Chondrocyte (in vitro differentiated cells): ENCODE measurements around the gene ALDH4A1. TPM values are rescaled to one million over a fixed set of nuclear protein-coding genes. Genes with fewer than 3 reads are reported as not detected.

Experiments used
- DNase-seq: peaks from one replicate; pipeline ENCODE4 v3.0.0; 2021; ENCODE audit warnings: mixed read lengths, low spot score
- H3K27ac Mint-ChIP-seq: one replicate; pipeline ENCODE4 v1.8.0; 2021; ENCODE audit warnings: mild to moderate bottlenecking, moderate library complexity, mixed read lengths; ENCODE audit not compliant: unreplicated experiment
- H3K27me3 Mint-ChIP-seq: 2 replicates; pipeline ENCODE4 v1.8.0; 2021; ENCODE audit warnings: low read depth, mixed read lengths
- H3K36me3 Mint-ChIP-seq: 2 replicates; pipeline ENCODE4 v1.8.0; 2021; ENCODE audit warnings: low read depth, mixed read lengths
- H3K4me1 Mint-ChIP-seq: 2 replicates; pipeline ENCODE4 v1.8.0; 2021; ENCODE audit warnings: low read depth, mild to moderate bottlenecking, mixed read lengths
- H3K4me3 Mint-ChIP-seq: one replicate; pipeline ENCODE4 v1.8.0; 2021; ENCODE audit warnings: mild to moderate bottlenecking, moderate library complexity, mixed read lengths; ENCODE audit not compliant: unreplicated experiment
- H3K9me3 Mint-ChIP-seq: 2 replicates; pipeline ENCODE4 v1.8.0; 2021; ENCODE audit warnings: low read depth, mixed read lengths
- total RNA-seq: library from RNA; stranded (reverse); gene quantifications from 3 replicates; pipeline ENCODE4 v1.2.1, GENCODE V29; 2021
- TF ChIP-seq, protein P1 (sequence below): fragments of 200-600 bp; sonication (generic); IDR thresholded peaks from 2 replicates; pipeline ENCODE4 v1.5.0; 2021; ENCODE audit warnings: antibody characterized with exemption, mild to moderate bottlenecking, moderate library complexity

The ALDH4A1 gene
- total RNA-seq, 1 donor from 2014 or later = 14.2 TPM

DNA sequence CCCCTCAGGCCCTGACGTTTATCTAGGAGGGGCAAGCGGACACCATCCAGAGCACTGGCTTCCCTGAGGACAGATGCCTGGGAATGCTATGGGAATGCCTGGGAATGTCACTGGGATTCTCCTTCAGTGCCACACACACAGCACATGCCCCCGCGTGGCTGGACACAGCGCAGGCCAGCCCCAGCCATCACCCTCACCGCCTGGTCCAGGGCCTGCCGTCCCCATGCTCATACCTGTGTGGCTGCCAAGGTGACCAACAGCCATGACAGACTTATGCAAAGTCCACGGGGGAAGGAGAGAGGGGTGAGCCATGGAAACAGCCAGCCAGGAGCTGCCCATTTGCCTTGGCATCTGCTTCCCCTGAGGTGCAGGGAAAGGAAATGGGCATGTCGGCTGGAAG, 37.2 kb downstream of the ALDH4A1 start:
- H3K27me3 Mint-ChIP-seq = peaks cover 33% of the 10 kb centered on the region
- no peaks in the 10 kb centered on the region for H3K4me1 Mint-ChIP-seq
- H3K4me3 Mint-ChIP-seq = no peak overlapping the region
- no peaks in the 10 kb centered on the region for H3K9me3 Mint-ChIP-seq
- no peak for DNase-seq
- no peaks in the 10 kb centered on the region for H3K36me3 Mint-ChIP-seq
- H3K27ac Mint-ChIP-seq = no peak overlapping the region
- TF ChIP-seq, protein P1, sequence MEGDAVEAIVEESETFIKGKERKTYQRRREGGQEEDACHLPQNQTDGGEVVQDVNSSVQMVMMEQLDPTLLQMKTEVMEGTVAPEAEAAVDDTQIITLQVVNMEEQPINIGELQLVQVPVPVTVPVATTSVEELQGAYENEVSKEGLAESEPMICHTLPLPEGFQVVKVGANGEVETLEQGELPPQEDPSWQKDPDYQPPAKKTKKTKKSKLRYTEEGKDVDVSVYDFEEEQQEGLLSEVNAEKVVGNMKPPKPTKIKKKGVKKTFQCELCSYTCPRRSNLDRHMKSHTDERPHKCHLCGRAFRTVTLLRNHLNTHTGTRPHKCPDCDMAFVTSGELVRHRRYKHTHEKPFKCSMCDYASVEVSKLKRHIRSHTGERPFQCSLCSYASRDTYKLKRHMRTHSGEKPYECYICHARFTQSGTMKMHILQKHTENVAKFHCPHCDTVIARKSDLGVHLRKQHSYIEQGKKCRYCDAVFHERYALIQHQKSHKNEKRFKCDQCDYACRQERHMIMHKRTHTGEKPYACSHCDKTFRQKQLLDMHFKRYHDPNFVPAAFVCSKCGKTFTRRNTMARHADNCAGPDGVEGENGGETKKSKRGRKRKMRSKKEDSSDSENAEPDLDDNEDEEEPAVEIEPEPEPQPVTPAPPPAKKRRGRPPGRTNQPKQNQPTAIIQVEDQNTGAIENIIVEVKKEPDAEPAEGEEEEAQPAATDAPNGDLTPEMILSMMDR = no peak

- H3K4me1 Mint-ChIP-seq = no peaks in the 10 kb centered on the region
- H3K36me3 Mint-ChIP-seq = no peaks in the 10 kb centered on the region
- TF ChIP-seq, protein P1 = no peak
Measured at GRCh38 chr1:18861590-18861989, 40.8 kb downstream of the ALDH4A1 start.

DNA sequence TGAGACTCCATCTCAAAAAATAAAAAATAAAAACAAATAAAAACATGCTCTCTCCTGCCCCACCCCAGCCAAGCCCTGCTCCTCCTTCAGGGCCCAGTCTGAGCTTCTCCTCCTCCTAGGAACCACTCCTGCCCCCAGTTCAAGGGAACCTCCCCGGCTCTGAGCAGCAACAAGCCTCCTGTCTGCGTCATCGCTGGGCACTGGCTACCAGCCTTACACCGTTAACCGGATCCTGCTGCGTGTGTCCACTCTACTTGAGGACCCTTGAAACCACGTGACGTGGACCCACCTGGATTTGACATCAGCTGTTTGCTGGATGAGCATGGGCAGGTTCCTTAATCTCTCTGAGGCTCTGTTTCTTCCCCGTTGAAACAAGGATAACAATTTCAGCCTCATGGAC, 41.3 kb downstream of the ALDH4A1 start:
- Mint-ChIP-seq H3K27ac (no peak overlapping the region), H3K4me3 (no peak overlapping the region), H3K4me1 (no peaks in the 10 kb centered on the region), H3K9me3 (no peaks in the 10 kb centered on the region), H3K36me3 (no peaks in the 10 kb centered on the region), H3K27me3 (peaks cover 23% of the 10 kb centered on the region)
- no peak for DNase-seq
- TF ChIP-seq, protein P1 = no peak

More at GRCh38 chr1:18861590-18861989, 40.8 kb downstream of the ALDH4A1 start:
- peak; percentile 57 for DNase-seq
- no peak overlapping the region for H3K27ac Mint-ChIP-seq
- no peak overlapping the region for H3K4me3 Mint-ChIP-seq
- no peaks in the 10 kb centered on the region for H3K9me3 Mint-ChIP-seq
- peaks cover 27% of the 10 kb centered on the region for H3K27me3 Mint-ChIP-seq

DNA sequence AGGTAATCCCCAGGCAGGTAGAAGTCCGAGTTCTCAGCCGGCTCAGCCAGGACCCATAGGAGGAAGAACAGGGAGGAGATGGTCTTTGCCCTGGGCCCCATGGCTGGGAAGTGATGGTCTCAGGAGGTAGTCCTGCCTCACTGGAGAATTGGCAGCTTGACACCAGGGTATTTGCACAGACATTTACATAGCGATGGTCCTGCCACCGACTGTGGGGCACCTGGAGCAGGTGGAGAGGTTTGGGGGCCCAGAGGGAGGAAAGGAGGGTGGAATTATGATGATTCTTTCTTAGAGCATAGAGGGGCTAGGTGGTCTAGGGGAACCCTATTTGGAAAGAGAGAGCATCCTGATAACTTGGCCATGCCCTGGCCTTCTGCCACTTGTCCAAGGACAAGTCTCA, 42.8 kb downstream of the ALDH4A1 start, which contains the start of gene TAS1R2:
Gene TAS1R2, minus strand, starts transcription at position 101 of the 400 bp plus-strand sequence. Its CDS starts 0 bp downstream, at position 101.
- Mint-ChIP-seq H3K27ac (no peak within 1 kb of the TSS), H3K4me3 (no peak within 1 kb of the TSS), H3K4me1 (no peaks in the 10 kb centered on the region), H3K27me3 (peaks cover 23% of the 10 kb centered on the region), H3K36me3 (no peaks in the 10 kb centered on the region), H3K9me3 (no peaks in the 10 kb centered on the region)
- no peak for DNase-seq
- TF ChIP-seq, protein P1 = no peak

GRCh38 chr1:18858070-18858688, 44.2 kb downstream of the ALDH4A1 start:
- peaks cover 21% of the 10 kb centered on the region for H3K27me3 Mint-ChIP-seq
- H3K9me3 Mint-ChIP-seq = no peaks in the 10 kb centered on the region
- no peaks in the 10 kb centered on the region for H3K4me1 Mint-ChIP-seq
- TF ChIP-seq, protein P1 = no peak
- H3K36me3 Mint-ChIP-seq = no peaks in the 10 kb centered on the region
- no peak for DNase-seq
- H3K27ac Mint-ChIP-seq = no peak overlapping the region
- H3K4me3 Mint-ChIP-seq = no peak overlapping the region
